H1 (cell line): ENCODE data around the gene RXFP1. TPM values are rescaled to one million over a fixed set of nuclear protein-coding genes. Genes with fewer than 3 reads are reported as not detected.

ENCODE experiments used
- CTCF ChIA-PET: fragments of 300-600 bp; sonication (Branson Sonifier 250); formaldehyde crosslinking; loops from one replicate; lab custom pipeline; 2021; ENCODE audit not compliant: partially characterized antibody; lab: Charles Lee
- POLR2A ChIA-PET: fragments of 300-600 bp; sonication (Branson Sonifier 250); formaldehyde crosslinking; loops from one replicate; lab custom pipeline; 2021; ENCODE audit warnings: inconsistent platforms; ENCODE audit not compliant: partially characterized antibody; lab: Charles Lee
- DNase-seq, 2 experiments: peaks; one replicate each; pipeline versions ENCODE4 v3.0.0 to v3.0.0-alpha.2; 2010 to 2022; ENCODE audit warnings: low spot score in 2 of 2, low read depth in 1 of 2, mixed read lengths in 1 of 2
- FAIRE-seq: peaks from 2 replicates; lab custom pipeline; 2011; peaks lifted over from hg19 to GRCh38; lab: Jason Lieb, UNC
- H2AFZ ChIP-seq: 2 replicates; pipeline ENCODE4 v1.8.1; 2012; ENCODE audit warnings: low read length, inconsistent platforms
- H2AK5ac ChIP-seq: 2 replicates; pipeline ENCODE4 v1.6.1; 2013; ENCODE audit warnings: low read depth, low read length
- H2BK120ac ChIP-seq: replicated peaks from 2 replicates; pipeline ENCODE3; 2013; ENCODE audit warnings: low read depth, low read length, inconsistent platforms
- H2BK12ac ChIP-seq: 2 replicates; pipeline ENCODE4 v1.6.1; 2013; ENCODE audit warnings: low read depth, low read length
- H2BK15ac ChIP-seq: 2 replicates; pipeline ENCODE4 v1.6.1; 2013; ENCODE audit warnings: low read length
- H2BK20ac ChIP-seq: 2 replicates; pipeline ENCODE4 v1.6.1; 2013; ENCODE audit warnings: low read length
- H2BK5ac ChIP-seq: 2 replicates; pipeline ENCODE4 v1.6.1; 2013; ENCODE audit warnings: low read depth, low read length
- H3K14ac ChIP-seq: 2 replicates; pipeline ENCODE4 v1.6.1; 2013; ENCODE audit warnings: inconsistent platforms; ENCODE audit not compliant: insufficient read length
- H3K18ac ChIP-seq: 2 replicates; pipeline ENCODE4 v1.6.1; 2013; ENCODE audit warnings: low read length; ENCODE audit errors: extremely low read depth
- H3K23ac ChIP-seq: 2 replicates; pipeline ENCODE4 v1.6.1; 2013; ENCODE audit warnings: inconsistent platforms; ENCODE audit not compliant: insufficient read length
- H3K23me2 ChIP-seq: 2 replicates; pipeline ENCODE4 v1.6.1; 2013; ENCODE audit warnings: low read depth, low read length
- H3K27ac ChIP-seq: 2 replicates; pipeline ENCODE4 v1.6.1; 2011; ENCODE audit warnings: low read depth, low read length, inconsistent platforms
- H3K27me3 ChIP-seq, 4 experiments: replicated peaks in 1 of 4; 1 replicate in 1 of 4; 2 replicates in 3 of 4; pipeline versions ENCODE4 v1.6.1 to v1.8.1; 2011 to 2013; ENCODE audit warnings: low read length in 3 of 4, mild to moderate bottlenecking in 3 of 4, inconsistent platforms in 2 of 4, mixed read lengths in 2 of 4, moderate library complexity in 1 of 4; ENCODE audit not compliant: control insufficient read depth in 3 of 4, insufficient read depth in 3 of 4; ENCODE audit errors: extremely low read depth in 1 of 4
- H3K36me3 ChIP-seq, 4 experiments: 2 replicates each; pipeline versions ENCODE4 v1.6.1 to v1.8.1; 2011 to 2013; ENCODE audit warnings: mild to moderate bottlenecking in 4 of 4, low read length in 3 of 4, moderate library complexity in 2 of 4, control low read depth in 1 of 4, inconsistent platforms in 1 of 4; ENCODE audit not compliant: insufficient read depth in 4 of 4, control insufficient read depth in 2 of 4
- H3K4ac ChIP-seq: replicated peaks from 2 replicates; pipeline ENCODE3; 2013; ENCODE audit warnings: low read length, low read depth, mixed read lengths, inconsistent platforms; ENCODE audit not compliant: insufficient read length
- H3K4me1 ChIP-seq, 4 experiments: replicated peaks in 1 of 4; 1 replicate in 1 of 4; 2 replicates in 3 of 4; pipeline versions ENCODE4 v1.6.1 to v1.8.1; 2011 to 2013; ENCODE audit warnings: low read length in 3 of 4, inconsistent platforms in 2 of 4, mixed read lengths in 1 of 4; ENCODE audit not compliant: insufficient read depth in 4 of 4, control insufficient read depth in 3 of 4
- H3K4me2 ChIP-seq, 2 experiments: 2 replicates each; pipeline versions ENCODE4 v1.6.1 to v1.8.1; 2011 to 2013; ENCODE audit warnings: low read depth in 2 of 2, low read length in 2 of 2, control low read depth in 1 of 2, inconsistent platforms in 1 of 2, mild to moderate bottlenecking in 1 of 2; ENCODE audit not compliant: insufficient read depth in 1 of 2
- H3K4me3 ChIP-seq, 4 experiments: fragments of 200-600, 300-600 bp in 1 of 4; sonication (generic), shearing (Covaris generic), sonication (Bioruptor Twin) in 1 of 4; 2 replicates each; pipeline versions ENCODE4 v1.5.1 to v1.8.1; 2011 to 2016; ENCODE audit warnings: low read length in 4 of 4, low read depth in 3 of 4, control low read depth in 2 of 4, inconsistent platforms in 2 of 4, mild to moderate bottlenecking in 2 of 4, mixed read lengths in 1 of 4, moderate library complexity in 1 of 4; ENCODE audit not compliant: insufficient read depth in 2 of 4; ENCODE audit errors: extremely low read depth in 1 of 4
- H3K56ac ChIP-seq: replicated peaks from 2 replicates; pipeline ENCODE3; 2013; ENCODE audit warnings: low read depth, mild to moderate bottlenecking, mixed read lengths, low read length, inconsistent platforms; ENCODE audit not compliant: insufficient read length
- H3K79me1 ChIP-seq: 2 replicates; pipeline ENCODE4 v1.6.1; 2013; ENCODE audit warnings: low read depth, low read length, control low read depth
- H3K79me2 ChIP-seq, 2 experiments: 2 replicates each; pipeline versions ENCODE4 v1.6.1 to v1.8.1; 2012 to 2013; ENCODE audit warnings: low read length in 2 of 2, mild to moderate bottlenecking in 2 of 2, inconsistent platforms in 1 of 2; ENCODE audit not compliant: insufficient read depth in 2 of 2, control insufficient read depth in 1 of 2
- H3K9ac ChIP-seq, 4 experiments: replicated peaks in 1 of 4; 1 replicate in 1 of 4; 2 replicates in 3 of 4; pipeline versions ENCODE4 v1.6.1 to v1.8.1; 2011 to 2013; ENCODE audit warnings: low read depth in 3 of 4, low read length in 3 of 4, control low read depth in 2 of 4, mild to moderate bottlenecking in 2 of 4, moderate library complexity in 2 of 4, inconsistent platforms in 1 of 4; ENCODE audit errors: extremely low read depth in 1 of 4
- H3K9me3 ChIP-seq, 2 experiments: 2 replicates each; pipeline versions ENCODE4 v1.6.1 to v1.8.1; 2012 to 2013; ENCODE audit warnings: mild to moderate bottlenecking in 2 of 2, moderate library complexity in 2 of 2, control low read depth in 1 of 2, inconsistent platforms in 1 of 2, low read depth in 1 of 2, low read length in 1 of 2, mixed read lengths in 1 of 2; ENCODE audit not compliant: insufficient read depth in 2 of 2
- H4K20me1 ChIP-seq, 2 experiments: replicated peaks in 1 of 2; 2 replicates each; pipeline versions ENCODE3 to v1.8.1; 2011 to 2013; ENCODE audit warnings: inconsistent platforms in 2 of 2, low read length in 2 of 2, mild to moderate bottlenecking in 1 of 2; ENCODE audit not compliant: insufficient read depth in 2 of 2, control insufficient read depth in 1 of 2
- H4K5ac ChIP-seq: 2 replicates; pipeline ENCODE4 v1.6.1; 2013; ENCODE audit warnings: low read length, low read depth, mixed read lengths, inconsistent platforms; ENCODE audit not compliant: insufficient read length
- H4K8ac ChIP-seq: 2 replicates; pipeline ENCODE4 v1.8.0; 2013; ENCODE audit warnings: mild to moderate bottlenecking, moderate library complexity, low read length, inconsistent platforms; ENCODE audit not compliant: insufficient read depth; ENCODE audit errors: extremely low read depth
- H4K91ac ChIP-seq: replicated peaks from 2 replicates; pipeline ENCODE3; 2013; ENCODE audit warnings: low read length, mixed read lengths, inconsistent platforms; ENCODE audit not compliant: insufficient read length
- ATF2 ChIP-seq: IDR thresholded peaks from 2 replicates; pipeline ENCODE4 v1.6.1; 2012; ENCODE audit warnings: low read length, inconsistent platforms
- BCL11A ChIP-seq, 2 experiments: IDR thresholded peaks; one replicate each; pipeline ENCODE4 v1.6.1; 2011; ENCODE audit warnings: low read depth in 2 of 2, low read length in 2 of 2, mild to moderate bottlenecking in 2 of 2
- CHD2 ChIP-seq: IDR thresholded peaks from 2 replicates; pipeline ENCODE4 v1.6.1; 2012; ENCODE audit warnings: low read length, improper control_type of control experiment
- CREB1 ChIP-seq: IDR thresholded peaks from 2 replicates; pipeline ENCODE4 v1.6.1; 2012; ENCODE audit warnings: inconsistent platforms
- E2F6 ChIP-seq: IDR thresholded peaks from 2 replicates; pipeline ENCODE4 v1.6.1; 2012; ENCODE audit warnings: inconsistent platforms
- EZH2 ChIP-seq: fragments of 200-600 bp; sonication (generic); IDR thresholded peaks from 2 replicates; pipeline ENCODE4 v1.7.1; 2012; ENCODE audit warnings: low read depth, mild to moderate bottlenecking, moderate library complexity, low read length, inconsistent platforms; ENCODE audit not compliant: severe bottlenecking
- GTF2F1 ChIP-seq: IDR thresholded peaks from 2 replicates; pipeline ENCODE4 v1.6.1; 2012; ENCODE audit warnings: low read depth, low read length, improper control_type of control experiment, borderline replicate concordance
- KDM4A ChIP-seq: IDR thresholded peaks from one replicate; pipeline ENCODE4 v1.7.1; 2012; ENCODE audit warnings: low read depth, mild to moderate bottlenecking, moderate library complexity, low read length, inconsistent platforms; ENCODE audit not compliant: severe bottlenecking
- KDM5A ChIP-seq: fragments of 200-600 bp; IDR thresholded peaks from 2 replicates; pipeline ENCODE4 v1.7.1; 2012; ENCODE audit warnings: mild to moderate bottlenecking, low read length, inconsistent platforms, mixed read lengths
- SIX5 ChIP-seq: IDR thresholded peaks from 2 replicates; pipeline ENCODE4 v1.6.1; 2011; ENCODE audit warnings: mild to moderate bottlenecking, low read depth, low read length
- SP2 ChIP-seq: IDR thresholded peaks from 2 replicates; pipeline ENCODE4 v1.6.1; 2012; ENCODE audit warnings: mild to moderate bottlenecking, low read length, inconsistent platforms
- TEAD4 ChIP-seq: IDR thresholded peaks from 2 replicates; pipeline ENCODE4 v1.6.1; 2012; ENCODE audit warnings: low read depth, low read length, inconsistent platforms, mixed read lengths
- WGBS, 2 experiments: shearing (Covaris generic) in 1 of 2; methylation state at CpG; one replicate each; pipeline versions ENCODE4 v1.1.6 to v1.1.7; 2013 to 2015; ENCODE audit warnings: low lambda C conversion rate in 2 of 2, mixed read lengths in 2 of 2, inconsistent platforms in 1 of 2, low coverage in 1 of 2, missing lambda C conversion rate in 1 of 2; ENCODE audit not compliant: insufficient replicate concordance in 2 of 2, insufficient coverage in 1 of 2, insufficient read length in 1 of 2; ENCODE audit errors: extremely low coverage in 1 of 2, missing lambda C conversion rate in 1 of 2; 5-methylcytosine and 5-hydroxymethylcytosine counted together
- polyA plus RNA-seq, 7 experiments: library from polyadenylated mRNA; depleted of rRNA in 3 of 7; stranded (reverse) in 5 of 7; unstranded in 2 of 7; fragments of >200 nt in 5 of 7; fragments of 200-250 nt in 2 of 7; gene quantifications; 1 replicate in 5 of 7; 2 replicates in 1 of 7; 4 replicates in 1 of 7; pipeline versions ENCODE4 v1.2.1 to v1.2.3, GENCODE V29; 2011 to 2013; ENCODE audit warnings: missing spikeins in 2 of 7, mixed read lengths in 2 of 7
- total RNA-seq: library from RNA; stranded (reverse); fragmentation: NEBNext Ultra II Directional; extraction: Animal tissue kit (Norgen Biotek cat#: 25700); gene quantifications from 2 replicates; pipeline ENCODE4 v1.2.1, GENCODE V29; 2021

The RXFP1 gene
- total and polyA plus RNA-seq, 2 of the 8 experiments (the other 6 are each of a cell fraction or from before 2014, with no cell fraction given): 0.14 to 0.56 TPM

GRCh38 chr4:158649111-158649680, 127.5 kb downstream of the RXFP1 start:
- no peaks in the 10 kb centered on the region for H4K20me1 ChIP-seq
- no peak overlapping the region for H3K23ac ChIP-seq
- POLR2A ChIA-PET: interaction anchor here (1.3 kb wide), 1 partner anchor 15 kb away, joined by 5 read pairs; no protein-coding TSS in a partner anchor
- TF ChIP-seq TEAD4 (no peak), KDM5A (no peak), GTF2F1 (no peak), E2F6 (no peak), CHD2 (no peak), BCL11A (IDR thresholded peaks at IDR 0.05; ENCODE audit: low read depth in 2 of 2, low read length in 2 of 2) (no peak), ATF2 (no peak), KDM4A (no peak), SP2 (no peak), CREB1 (no peak), EZH2 (no peak), SIX5 (no peak)

More at GRCh38 chr4:158649111-158649680, 127.5 kb downstream of the RXFP1 start:
- H3K4me1 ChIP-seq: no peaks in the 10 kb centered on the region
- H3K18ac ChIP-seq: no peak overlapping the region
- H3K14ac ChIP-seq: no peak overlapping the region
- 90% methylated on average over 4 of the region's 4 CpGs; no CpG with 5 or more reads in 1 of the 2 experiments for WGBS, 2 experiments
- H3K4me3 ChIP-seq: no peak overlapping the region
- no peak overlapping the region for H2BK15ac ChIP-seq
- no peaks in the 10 kb centered on the region for H3K23me2 ChIP-seq
- no peak overlapping the region for H3K4me2 ChIP-seq
- H3K4ac ChIP-seq: no peak overlapping the region
- no peak overlapping the region for H3K27ac ChIP-seq
- no peak overlapping the region for H2BK12ac ChIP-seq
- H3K79me2 ChIP-seq: no peaks in the 10 kb centered on the region
- H3K9me3 ChIP-seq: no peaks in the 10 kb centered on the region
- no peak overlapping the region for H2BK5ac ChIP-seq
- no peak overlapping the region for H3K9ac ChIP-seq
- CTCF ChIA-PET: interaction anchor here (0.6 kb wide), 1 partner anchor 666 kb away, joined by 5 read pairs; no protein-coding TSS in a partner anchor
- H3K36me3 ChIP-seq: no peaks in the 10 kb centered on the region
- H4K5ac ChIP-seq: no peak overlapping the region
- DNase-seq: no peak
- FAIRE-seq: no peak
- no peak overlapping the region for H3K56ac ChIP-seq
- H2BK20ac ChIP-seq: no peak overlapping the region
- H3K27me3 ChIP-seq: no peaks in the 10 kb centered on the region
- H2AK5ac ChIP-seq: no peak overlapping the region
- no peak overlapping the region for H2AFZ ChIP-seq
- H2BK120ac ChIP-seq: no peak overlapping the region
- no peaks in the 10 kb centered on the region for H3K79me1 ChIP-seq
- H4K8ac ChIP-seq: no peak overlapping the region
- H4K91ac ChIP-seq: no peak overlapping the region
